IMR-90 (cell line): ENCODE results near the gene WLS. TPM values are rescaled to one million over a fixed set of nuclear protein-coding genes. Genes with fewer than 3 reads are reported as not detected.

Experiments
- ATAC-seq: fragments of 200-7000 bp; cut with Tn5 transposase; 2 replicates; pipeline ENCODE4 v1.9.1; 2020; ENCODE audit warnings: low read depth, mild to moderate bottlenecking, moderate library complexity
- BruUV-seq: library from RNA; stranded (reverse); fragments of 400-500 nt; replicated peaks from 2 replicates; lab custom pipeline; 2021; lab: Mats Ljungman, UMichigan
- CTCF ChIA-PET: fragments of 300-600 bp; formaldehyde crosslinking; extraction: SDS; loops from one replicate; lab custom pipeline; 2021; ENCODE audit warnings: antibody characterized with exemption; lab: Yijun Ruan, JAX
- POLR2A ChIA-PET: fragments of 300-600 bp; sonication (Branson Sonifier 250); formaldehyde crosslinking; loops from one replicate; lab custom pipeline; 2022; ENCODE audit warnings: antibody characterized with exemption; ENCODE audit not compliant: unreplicated experiment; lab: Charles Lee
- DNase-seq: peaks from one replicate; pipeline ENCODE4 v3.0.0; 2013
- H2AFZ ChIP-seq: replicated peaks from 2 replicates; pipeline ENCODE3; 2013; ENCODE audit warnings: low read length, mild to moderate bottlenecking; ENCODE audit not compliant: poor library complexity
- H2AK5ac ChIP-seq: 2 replicates; pipeline ENCODE4 v1.6.1; 2013; ENCODE audit warnings: low read depth, low read length, inconsistent platforms
- H2AK9ac ChIP-seq: replicated peaks from 2 replicates; pipeline ENCODE3; 2013; ENCODE audit warnings: mild to moderate bottlenecking, low read depth, low read length, moderate library complexity; ENCODE audit not compliant: poor library complexity
- H2BK120ac ChIP-seq: 2 replicates; pipeline ENCODE4 v1.6.1; 2013; ENCODE audit warnings: low read depth, low read length, inconsistent platforms
- H2BK15ac ChIP-seq: 3 replicates; pipeline ENCODE4 v1.6.1; 2013; ENCODE audit warnings: low read depth, low read length, inconsistent platforms
- H2BK20ac ChIP-seq: 2 replicates; pipeline ENCODE4 v1.6.1; 2013; ENCODE audit warnings: low read depth, mild to moderate bottlenecking, inconsistent platforms, low read length, moderate library complexity
- H2BK5ac ChIP-seq: 2 replicates; pipeline ENCODE4 v1.6.1; 2013; ENCODE audit warnings: mild to moderate bottlenecking, low read depth, low read length, inconsistent platforms; ENCODE audit not compliant: poor library complexity, severe bottlenecking
- H3K14ac ChIP-seq: replicated peaks from 2 replicates; pipeline ENCODE4 v1.6.1; 2013; ENCODE audit warnings: low read depth, low read length, inconsistent platforms
- H3K18ac ChIP-seq: 2 replicates; pipeline ENCODE4 v1.6.1; 2013; ENCODE audit warnings: low read depth, low read length, control low read depth
- H3K23ac ChIP-seq: 2 replicates; pipeline ENCODE4 v1.6.1; 2013; ENCODE audit warnings: low read depth, low read length, inconsistent platforms
- H3K27ac ChIP-seq: 2 replicates; pipeline ENCODE4 v1.5.1; 2013; ENCODE audit warnings: mild to moderate bottlenecking, control low read depth, low read length; ENCODE audit not compliant: insufficient read depth
- H3K27me3 ChIP-seq: 2 replicates; pipeline ENCODE4 v1.6.1; 2013; ENCODE audit warnings: low read length; ENCODE audit not compliant: control insufficient read depth, insufficient read depth
- H3K36me3 ChIP-seq: 2 replicates; pipeline ENCODE4 v1.6.1; 2013; ENCODE audit warnings: low read length, mixed read lengths; ENCODE audit not compliant: control insufficient read depth, insufficient read depth
- H3K4ac ChIP-seq: 2 replicates; pipeline ENCODE4 v1.6.1; 2013; ENCODE audit warnings: low read depth, low read length, inconsistent platforms
- H3K4me1 ChIP-seq: 2 replicates; pipeline ENCODE4 v1.6.1; 2013; ENCODE audit warnings: low read length, mixed read lengths; ENCODE audit not compliant: control insufficient read depth, insufficient read depth
- H3K4me2 ChIP-seq: 2 replicates; pipeline ENCODE4 v1.6.1; 2013; ENCODE audit warnings: low read depth, mild to moderate bottlenecking, control low read depth, low read length, moderate library complexity
- H3K4me3 ChIP-seq: 2 replicates; pipeline ENCODE4 v1.5.1; 2013; ENCODE audit warnings: low read depth, mild to moderate bottlenecking, control low read depth, low read length, moderate library complexity; ENCODE audit not compliant: insufficient read depth
- H3K56ac ChIP-seq: 2 replicates; pipeline ENCODE4 v1.6.1; 2013; ENCODE audit warnings: low read length, inconsistent platforms; ENCODE audit not compliant: insufficient read depth; ENCODE audit errors: extremely low read depth
- H3K79me1 ChIP-seq, 2 experiments: 2 replicates each; pipeline ENCODE4 v1.6.1; 2013; ENCODE audit warnings: low read length in 2 of 2, inconsistent platforms in 1 of 2, low read depth in 1 of 2
- H3K9ac ChIP-seq: 2 replicates; pipeline ENCODE4 v1.6.1; 2013; ENCODE audit warnings: low read depth, low read length, control low read depth
- H3K9me1 ChIP-seq: 2 replicates; pipeline ENCODE4 v1.6.1; 2013; ENCODE audit warnings: low read length, inconsistent platforms; ENCODE audit not compliant: insufficient read depth
- H3K9me3 ChIP-seq: 2 replicates; pipeline ENCODE4 v1.6.1; 2013; ENCODE audit warnings: low read length; ENCODE audit not compliant: control insufficient read depth, insufficient read depth
- H4K20me1 ChIP-seq: 2 replicates; pipeline ENCODE4 v1.6.1; 2013; ENCODE audit warnings: low read length, inconsistent platforms; ENCODE audit not compliant: insufficient read depth
- H4K5ac ChIP-seq: 2 replicates; pipeline ENCODE4 v1.6.1; 2013; ENCODE audit warnings: mild to moderate bottlenecking, low read depth, low read length, control low read depth
- H4K8ac ChIP-seq, 2 experiments: 2 replicates each; pipeline ENCODE4 v1.6.1; 2013; ENCODE audit warnings: low read depth in 2 of 2, low read length in 2 of 2, control low read depth in 1 of 2, inconsistent platforms in 1 of 2
- H4K91ac ChIP-seq: 2 replicates; pipeline ENCODE4 v1.6.1; 2013; ENCODE audit warnings: low read depth, low read length, inconsistent platforms; ENCODE audit not compliant: insufficient read depth
- BHLHE40 ChIP-seq: fragments of 150-350 bp; IDR thresholded peaks from 2 replicates; pipeline ENCODE4 v1.6.1; 2016; ENCODE audit warnings: mild to moderate bottlenecking, low read depth, low read length
- CEBPB ChIP-seq: IDR thresholded peaks from 2 replicates; pipeline ENCODE4 v1.6.1; 2012; ENCODE audit warnings: low read depth, low read length, improper control_type of control experiment
- CHD1 ChIP-seq: IDR thresholded peaks from 2 replicates; pipeline ENCODE4 v1.6.1; 2012; ENCODE audit warnings: low read depth, low read length, improper control_type of control experiment
- FOS ChIP-seq: fragments of 150-350 bp; IDR thresholded peaks from 2 replicates; pipeline ENCODE4 v1.6.1; 2016; ENCODE audit warnings: low read depth, low read length
- POLR2A ChIP-seq: IDR thresholded peaks from 2 replicates; pipeline ENCODE4 v1.6.1; 2012; ENCODE audit warnings: mild to moderate bottlenecking, low read depth, low read length
- RAD21 ChIP-seq: IDR thresholded peaks from 2 replicates; pipeline ENCODE4 v1.6.1; 2012; ENCODE audit warnings: low read length, improper control_type of control experiment
- WGBS, 2 experiments: methylation state at CpG; one replicate each; pipeline versions ENCODE4 v1.1.5 to v1.1.7; 2013; ENCODE audit warnings: missing lambda C conversion rate in 2 of 2; ENCODE audit not compliant: insufficient read length in 1 of 2; ENCODE audit errors: extremely low coverage in 2 of 2; 5-methylcytosine and 5-hydroxymethylcytosine counted together
- dilution Hi-C: fragments of 300-500 bp; cut with HindIII; formaldehyde crosslinking; loops from one replicate; pipeline ENCODE4 v1.14.3; 2018; ENCODE audit warnings: low sequenced_read_pairs; ENCODE audit not compliant: unreplicated experiment
- in situ Hi-C: fragments of 300-500 bp; cut with MboI; formaldehyde crosslinking; loops from 3 replicates; pipeline ENCODE4 v1.14.3; 2019; ENCODE audit warnings: low sequenced_read_pairs, inconsistent platforms, mixed read lengths
- intact Hi-C: fragments of 100-400 bp; cut with micrococcal nuclease; formaldehyde crosslinking; loops from 2 replicates; pipeline ENCODE4 v1.10.0; 2022
- polyA plus RNA-seq, 3 experiments: library from polyadenylated mRNA; depleted of rRNA; stranded (reverse); fragments of >200 nt; gene quantifications; 2 replicates each; pipeline ENCODE4 v1.2.3, GENCODE V29; 2012; ENCODE audit warnings: low replicate concordance in 1 of 3
- total RNA-seq: library from RNA; depleted of rRNA; stranded (reverse); fragments of >200 nt; gene quantifications from 2 replicates; pipeline ENCODE4 v1.2.3, GENCODE V29; 2012

WLS gene
- total and polyA plus RNA-seq, 2 of the 4 experiments (the other 2 are of a cell fraction), result 152 to 157 TPM

GRCh38 chr1:68143633-68144032, 88.7 kb downstream of the WLS start:
- no peak overlapping the region for H3K23ac ChIP-seq
- H4K5ac ChIP-seq, result no peak overlapping the region
- H3K27me3 ChIP-seq, result no peaks in the 10 kb centered on the region
- no peak overlapping the region for H3K56ac ChIP-seq
- no peak overlapping the region; the same call in 1 of the 2 replicates for H3K14ac ChIP-seq
- ChIA-PET POLR2A (no interaction called here), CTCF (interaction anchor here (1.4 kb wide), 1 partner anchor 23 kb away, joined by 3 read pairs; no protein-coding TSS in a partner anchor)
- no peak overlapping the region for H2AFZ ChIP-seq
- ATAC-seq (no peak), DNase-seq (no peak)
- peaks cover 26% of the 10 kb centered on the region for H3K9me1 ChIP-seq
- no peak overlapping the region for H4K8ac ChIP-seq
- H3K79me1 ChIP-seq, result peaks cover 0 to 24% of the 10 kb centered on the region in 2 experiments; a peak in 1 of 4 replicates
- TF ChIP-seq BHLHE40, result no peak
- no peak for TF ChIP-seq FOS
- no peak for TF ChIP-seq CEBPB
- no peak for TF ChIP-seq RAD21
- no peak for TF ChIP-seq POLR2A
- no peak for TF ChIP-seq CHD1
- no peak overlapping the region for H2BK15ac ChIP-seq
- H2AK9ac ChIP-seq, result no peak overlapping the region
- peaks cover 35% of the 10 kb centered on the region for H3K36me3 ChIP-seq
- no peak overlapping the region for H3K9ac ChIP-seq
- no peak overlapping the region for H2BK5ac ChIP-seq
- peaks cover 19% of the 10 kb centered on the region for H3K4me1 ChIP-seq
- no peak overlapping the region for H3K4ac ChIP-seq
- no peak overlapping the region for H2BK20ac ChIP-seq
- no peaks in the 10 kb centered on the region for H3K9me3 ChIP-seq
- H4K20me1 ChIP-seq, result peaks cover 3% of the 10 kb centered on the region; the same call in 1 of the 2 replicates
- no peak overlapping the region for H2BK120ac ChIP-seq
- H2AK5ac ChIP-seq, result no peak overlapping the region
- dilution Hi-C loops, result no loop called here
- no TSS peak for BruUV-seq
- WGBS, 2 experiments, result no CpG with 5 or more reads among the region's 2 CpGs
- H4K91ac ChIP-seq, result no peak overlapping the region
- intact Hi-C loops, result no loop called here
- in situ Hi-C loops, result no loop called here
- H3K18ac ChIP-seq, result no peak overlapping the region
- H3K4me3 ChIP-seq, result no peak overlapping the region
- H3K27ac ChIP-seq, result no peak overlapping the region
- no peak overlapping the region for H3K4me2 ChIP-seq
